NCI-H2196 (cell line): ENCODE data around the gene TMEM219.
"Not testable (repeated sequence)": the region's sequence is repeated elsewhere in the genome, so short reads cannot be mapped to it uniquely, and the experiment has no call there.

Experiments used
- DNase-seq: peaks from one replicate; lab custom pipeline; 2025; ENCODE audit not compliant: unreplicated experiment; lab: John Stamatoyannopoulos, UW

TMEM219 gene

GRCh38 chr16:29961479-29962343 lies at the start of gene TMEM219:
Gene TMEM219, plus strand, starts transcription at chr16:29962079. Its CDS starts 1,065 bp downstream, at chr16:29963144.
- peak; percentile 94 for DNase-seq

DNA sequence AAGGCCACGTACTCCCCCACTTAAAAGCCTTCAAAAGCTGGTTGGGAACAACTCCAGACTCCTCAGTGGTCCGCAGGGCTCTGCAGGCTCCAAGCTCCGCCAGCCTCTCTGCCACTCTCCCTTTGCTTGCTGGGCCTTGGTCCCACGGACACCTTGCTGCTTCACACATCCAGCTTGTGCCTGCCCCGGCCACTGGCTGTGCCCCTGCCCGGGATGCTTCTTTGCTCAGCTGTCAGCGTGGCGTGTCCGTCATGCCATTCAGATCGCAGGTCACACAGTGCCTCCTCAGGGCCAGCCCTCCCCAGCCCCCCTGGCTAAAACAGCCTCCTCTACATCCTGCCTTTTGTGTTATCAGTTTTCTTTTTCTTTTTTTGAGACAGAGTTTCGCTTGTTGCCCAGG lies 49.8 kb upstream of the TMEM219 start:
- no peak for DNase-seq

DNA sequence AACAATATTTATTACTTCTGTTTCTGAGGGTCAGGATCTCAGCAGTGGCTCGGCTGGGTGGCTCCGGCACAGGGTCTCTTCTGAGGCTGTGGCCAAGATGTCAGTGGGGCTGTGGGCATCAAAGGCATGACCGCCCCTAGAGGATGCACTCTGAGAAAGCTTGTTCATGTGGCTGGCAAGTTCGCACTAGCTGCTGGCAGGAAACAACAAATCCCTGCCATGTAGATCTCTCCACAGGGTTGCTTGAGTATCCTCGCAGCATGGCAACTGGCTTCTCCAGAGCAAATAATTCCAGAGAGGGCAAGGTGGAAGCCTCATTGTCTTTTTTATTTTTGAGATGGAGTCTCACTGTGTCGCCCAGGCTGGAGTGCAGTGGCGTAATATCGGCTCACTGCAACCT lies 48.4 kb upstream of the TMEM219 start:
- DNase-seq = no peak

- no peak for DNase-seq
Measured at GRCh38 chr16:29915590-29916247, 46.2 kb upstream of the TMEM219 start.

- no peak for DNase-seq
Measured at GRCh38 chr16:29916979-29917378, 44.9 kb upstream of the TMEM219 start.

- DNase-seq = no peak
Measured at GRCh38 chr16:29920288-29921033, 41.4 kb upstream of the TMEM219 start.

- no peak for DNase-seq
Measured at GRCh38 chr16:29921034-29921385, 40.9 kb upstream of the TMEM219 start.

- DNase-seq = no peak
Measured at GRCh38 chr16:29922326-29922725, 39.6 kb upstream of the TMEM219 start.

DNA sequence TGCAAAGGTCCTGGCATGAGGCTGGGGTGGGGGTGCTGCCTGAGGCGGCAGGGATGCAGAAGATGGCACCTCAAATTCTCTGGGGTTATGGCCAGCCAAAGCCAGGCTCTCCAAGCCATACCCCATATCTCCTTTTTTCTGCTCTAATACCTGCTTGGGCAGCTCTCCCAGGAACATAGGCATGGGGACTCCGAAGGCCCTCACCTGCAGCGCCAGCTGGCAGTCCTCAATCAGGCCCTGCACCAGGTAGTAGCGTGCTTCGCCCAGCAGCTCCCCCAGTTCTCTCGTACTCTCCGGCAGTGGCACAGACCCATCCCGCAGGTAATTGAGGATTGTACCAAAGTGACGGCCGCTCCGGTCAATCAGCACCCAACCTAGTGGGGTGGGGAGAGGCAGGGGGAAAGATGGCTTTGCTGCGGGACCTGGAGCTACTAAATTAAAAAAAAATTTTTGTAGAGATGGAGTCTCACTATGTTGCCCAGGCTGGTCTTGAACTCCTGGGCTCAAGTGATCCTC lies 38.8 kb upstream of the TMEM219 start:
- no peak for DNase-seq

DNA sequence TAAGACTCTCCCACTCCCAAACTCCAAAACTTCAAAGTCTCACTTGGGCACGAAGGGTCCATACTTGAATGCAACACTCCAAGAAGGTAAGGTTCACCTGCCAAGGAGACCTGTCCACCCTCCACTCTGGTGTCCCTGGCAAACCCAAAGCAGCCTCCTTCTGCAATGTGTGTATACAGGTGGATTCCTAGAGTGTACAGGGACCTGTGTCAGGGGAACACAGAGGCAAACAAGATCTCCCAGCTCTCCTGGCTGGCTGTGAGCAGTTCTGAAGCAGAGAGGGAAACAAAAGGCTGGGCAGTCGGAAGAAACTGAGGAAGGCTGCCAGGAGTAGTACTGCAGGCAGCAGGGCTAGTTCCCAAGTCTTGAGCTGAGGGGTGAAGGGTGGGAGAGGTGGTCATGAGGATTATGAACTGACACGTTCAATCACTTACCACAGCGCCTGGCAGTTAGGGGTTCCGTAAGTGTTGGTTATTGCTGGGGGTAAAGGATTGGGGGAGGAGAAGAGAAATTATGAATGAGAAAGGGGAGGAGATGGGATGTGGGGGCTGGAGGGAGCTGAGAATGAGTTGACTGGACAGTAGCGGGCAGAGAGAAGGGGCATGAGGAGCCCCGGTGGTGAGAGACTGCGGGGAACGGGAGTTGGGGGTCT lies 36.6 kb upstream of the TMEM219 start:
- DNase-seq = no peak

DNA sequence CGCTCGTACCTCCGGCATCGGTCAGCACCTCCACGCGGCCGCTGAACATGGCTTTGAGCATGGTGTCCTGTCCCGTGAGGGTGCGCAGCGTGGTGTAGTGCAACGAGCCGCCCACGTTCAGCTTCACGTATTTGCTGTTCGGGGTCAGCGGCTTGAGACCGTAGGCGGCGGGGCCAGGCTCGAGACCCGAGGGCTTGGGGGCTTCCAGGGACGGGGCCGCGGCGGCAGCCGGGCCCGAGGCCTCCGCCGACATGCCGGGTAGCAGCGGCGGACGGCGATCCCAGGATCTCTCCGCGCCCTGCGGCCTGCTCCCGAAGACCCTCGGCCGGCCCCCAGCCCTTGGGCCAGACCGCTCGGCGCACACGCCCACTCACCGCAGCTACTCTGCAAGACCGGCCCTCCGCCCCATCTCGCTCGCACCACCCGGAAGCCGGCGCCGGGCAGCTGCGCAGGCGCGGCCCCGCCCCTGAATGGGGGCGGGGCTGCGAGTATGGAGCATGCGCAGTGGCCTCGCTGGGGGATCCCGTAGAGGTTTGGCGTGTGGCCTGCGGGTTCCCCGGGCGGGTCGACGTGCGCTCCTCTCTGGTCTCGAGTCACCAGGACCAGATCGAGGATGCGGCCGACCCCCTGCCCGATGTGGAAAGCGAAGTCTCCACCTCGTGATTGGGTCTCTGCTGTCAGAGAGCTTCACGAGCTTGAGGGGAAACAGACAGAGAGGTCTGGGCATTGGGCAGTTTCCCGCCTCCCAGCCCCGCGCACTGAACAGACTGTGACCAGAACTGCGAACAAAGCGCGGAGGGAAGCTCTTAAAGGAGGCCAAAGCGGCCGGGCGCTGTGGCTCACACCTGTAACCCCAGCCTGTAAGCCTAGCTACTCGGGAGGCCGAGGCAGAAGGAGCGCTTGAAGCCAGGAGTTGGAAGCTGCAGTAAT lies 35.8 kb upstream of the TMEM219 start, which contains the start of gene KCTD13:
Gene KCTD13 (minus strand): TSS at position 446 of the 930 bp plus-strand sequence. CDS start 193 bp downstream, at position 253.
- peak; percentile 76 for DNase-seq

GRCh38 chr16:29926711-29927052 lies 35.2 kb upstream of the TMEM219 start:
- DNase-seq = no peak

DNA sequence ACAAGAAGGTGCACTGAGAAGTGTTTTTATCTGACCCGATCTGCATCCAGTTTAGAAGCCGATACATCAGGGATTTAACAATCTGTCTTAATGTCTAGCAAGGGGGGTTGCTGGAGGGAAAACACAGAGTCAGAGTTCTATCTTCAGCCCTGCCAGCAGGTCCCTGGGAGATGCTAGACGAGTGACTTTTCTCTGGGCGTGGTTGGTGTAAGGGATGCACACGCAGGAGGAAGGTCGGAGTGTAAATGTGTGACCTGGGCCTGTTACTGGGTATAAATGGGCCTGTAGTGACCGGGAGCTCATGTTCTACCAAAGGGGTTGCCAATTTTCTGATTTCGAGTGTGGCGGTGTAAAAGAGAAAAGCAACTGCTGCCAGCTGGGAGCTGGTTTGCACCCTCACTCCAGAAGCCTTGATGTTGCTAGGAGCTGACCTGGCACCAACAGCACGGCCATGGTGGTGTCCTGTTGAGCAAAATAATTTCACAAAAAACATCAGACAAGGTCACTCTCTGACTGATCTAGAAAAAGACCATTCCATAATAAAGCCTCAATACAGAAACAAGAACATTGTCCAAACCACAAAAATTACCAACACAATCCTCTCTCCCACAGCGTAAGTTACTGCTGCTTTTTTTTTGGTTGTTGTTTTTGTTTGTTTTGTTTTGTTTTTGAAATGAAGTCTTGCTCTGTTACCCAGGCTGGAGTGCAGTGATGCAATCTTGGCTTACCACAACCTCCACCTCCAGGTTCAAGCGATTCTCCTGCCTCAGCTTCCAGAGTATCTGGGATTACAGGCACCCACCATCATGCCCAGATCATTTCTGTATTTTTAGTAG lies 34.6 kb upstream of the TMEM219 start:
- DNase-seq = no peak

DNA sequence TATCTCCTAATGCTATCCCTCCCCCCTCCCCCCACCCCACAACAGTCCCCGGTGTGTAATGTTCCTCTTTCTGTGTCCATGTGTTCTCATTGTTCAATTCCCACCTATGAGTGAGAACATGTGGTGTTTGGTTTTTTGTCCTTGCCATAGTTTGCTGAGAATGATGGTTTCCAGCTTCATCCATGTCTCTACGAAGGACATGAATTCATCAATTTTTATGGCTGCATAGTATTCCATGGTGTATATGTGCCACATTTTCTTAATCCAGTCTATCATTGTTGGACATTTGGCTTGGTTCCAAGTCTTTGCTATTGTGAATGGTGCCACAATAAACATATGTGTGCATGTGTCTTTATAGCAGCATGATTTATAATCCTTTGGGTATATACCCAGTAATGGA lies 30.1 kb upstream of the TMEM219 start:
- not testable (repeated sequence) for DNase-seq

GRCh38 chr16:29940656-29941055 lies 21.2 kb upstream of the TMEM219 start:
- no peak for DNase-seq

- peak; percentile 51 for DNase-seq
Measured at GRCh38 chr16:29943846-29944799, 17.8 kb upstream of the TMEM219 start.

- no peak for DNase-seq
Measured at GRCh38 chr16:29947897-29948296, 14.0 kb upstream of the TMEM219 start.
